Breast epithelium (tissue), 4 donors: ENCODE results near the gene OR1S1. TPM values are rescaled to one million over a fixed set of nuclear protein-coding genes. Genes with fewer than 3 reads are reported as not detected.

Experiments used
- DNase-seq, 2 donors: peaks; one replicate each; pipeline ENCODE4 v3.0.0-alpha.2; 2019; ENCODE audit warnings: low spot score in 2 of 2
- H3K27ac ChIP-seq, 2 donors: fragments of 200-600 bp; sonication (generic) in 1 of 2; one replicate each; pipeline ENCODE4 v1.5.1; 2016 to 2019; ENCODE audit warnings: mild to moderate bottlenecking in 1 of 2
- H3K27me3 ChIP-seq, 2 donors: fragments of 200-600 bp; sonication (generic) in 1 of 2; one replicate each; pipeline versions ENCODE4 v1.5.1 to v1.6.0; 2017 to 2019; ENCODE audit warnings: control low read depth in 1 of 2, mild to moderate bottlenecking in 1 of 2
- H3K36me3 ChIP-seq: fragments of 200-600 bp; one replicate; pipeline ENCODE4 v1.5.1; 2019
- H3K4me1 ChIP-seq, 2 donors: fragments of 200-600 bp; sonication (generic); one replicate each; pipeline ENCODE4 v1.5.1; 2016 to 2019; ENCODE audit warnings: control low read depth in 1 of 2
- H3K4me3 ChIP-seq, 3 donors: fragments of 200-600 bp; sonication (generic); 1 replicate in 2 of 3; 2 replicates in 1 of 3; pipeline ENCODE4 v1.5.1; 2016 to 2019; ENCODE audit warnings: mild to moderate bottlenecking in 3 of 3, moderate library complexity in 2 of 3
- H3K9me3 ChIP-seq, 2 donors: fragments of 200-600 bp; sonication (generic) in 1 of 2; one replicate each; pipeline ENCODE4 v1.5.1; 2016 to 2019; ENCODE audit warnings: control low read depth in 1 of 2
- POLR2A ChIP-seq: fragments of 450-650 bp; IDR thresholded peaks from one replicate; pipeline ENCODE4 v1.6.1; 2016; ENCODE audit warnings: antibody characterized with exemption, mild to moderate bottlenecking, moderate library complexity
- POLR2AphosphoS5 ChIP-seq, 3 donors: sonication (generic); formaldehyde crosslinking; IDR thresholded peaks; one replicate each; pipeline ENCODE4 v1.6.1; 2017; ENCODE audit warnings: antibody characterized with exemption in 3 of 3
- intact Hi-C: fragments of 100-400 bp; cut with DNase I; formaldehyde crosslinking; loops from one replicate; pipeline ENCODE4 v1.15.1; 2023; ENCODE audit warnings: low total_unique reads
- total RNA-seq, 3 donors: library from RNA; depleted of rRNA; stranded (reverse); fragments of >200 nt; gene quantifications; one replicate each; pipeline ENCODE4 v1.1.0, GENCODE V29; 2016
- TF ChIP-seq, protein P1 (sequence below), 3 donors: fragments of 450-650 bp; IDR thresholded peaks; one replicate each; pipeline ENCODE4 v1.5.1; 2016 to 2017; ENCODE audit warnings: antibody characterized with exemption in 3 of 3, mild to moderate bottlenecking in 3 of 3, moderate library complexity in 3 of 3

Gene OR1S1
- total RNA-seq, 3 donors from 2014 or later = not detected

DNA sequence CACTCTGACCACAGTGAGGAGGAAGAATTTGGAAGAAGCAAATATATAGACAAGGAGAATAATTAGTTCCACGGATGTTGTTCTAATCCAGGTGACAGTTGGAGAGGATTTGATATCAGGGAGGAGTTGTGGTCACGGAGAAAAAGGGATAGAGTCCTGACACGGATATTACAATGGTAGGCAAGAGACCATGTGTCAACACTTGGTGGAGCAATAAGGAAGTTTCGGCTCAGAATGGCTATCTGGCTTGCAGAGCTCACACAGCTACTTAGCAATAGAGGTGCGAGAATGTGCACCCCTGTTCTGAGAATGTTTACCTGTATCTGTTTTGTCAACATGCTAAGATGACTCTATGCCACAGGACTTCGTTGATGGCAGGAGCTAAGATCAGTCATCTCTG is 34.1 kb upstream of the OR1S1 start:
- Histone ChIP-seq H3K4me3 (no peak overlapping the region), H3K27ac (no peak overlapping the region), H3K9me3 (no peaks in the 10 kb centered on the region), H3K4me1 (no peaks in the 10 kb centered on the region), H3K27me3 (no peaks in the 10 kb centered on the region), H3K36me3 (no peaks in the 10 kb centered on the region)
- intact Hi-C loops = no loop called here
- DNase-seq = no peak
- TF ChIP-seq, protein P1, sequence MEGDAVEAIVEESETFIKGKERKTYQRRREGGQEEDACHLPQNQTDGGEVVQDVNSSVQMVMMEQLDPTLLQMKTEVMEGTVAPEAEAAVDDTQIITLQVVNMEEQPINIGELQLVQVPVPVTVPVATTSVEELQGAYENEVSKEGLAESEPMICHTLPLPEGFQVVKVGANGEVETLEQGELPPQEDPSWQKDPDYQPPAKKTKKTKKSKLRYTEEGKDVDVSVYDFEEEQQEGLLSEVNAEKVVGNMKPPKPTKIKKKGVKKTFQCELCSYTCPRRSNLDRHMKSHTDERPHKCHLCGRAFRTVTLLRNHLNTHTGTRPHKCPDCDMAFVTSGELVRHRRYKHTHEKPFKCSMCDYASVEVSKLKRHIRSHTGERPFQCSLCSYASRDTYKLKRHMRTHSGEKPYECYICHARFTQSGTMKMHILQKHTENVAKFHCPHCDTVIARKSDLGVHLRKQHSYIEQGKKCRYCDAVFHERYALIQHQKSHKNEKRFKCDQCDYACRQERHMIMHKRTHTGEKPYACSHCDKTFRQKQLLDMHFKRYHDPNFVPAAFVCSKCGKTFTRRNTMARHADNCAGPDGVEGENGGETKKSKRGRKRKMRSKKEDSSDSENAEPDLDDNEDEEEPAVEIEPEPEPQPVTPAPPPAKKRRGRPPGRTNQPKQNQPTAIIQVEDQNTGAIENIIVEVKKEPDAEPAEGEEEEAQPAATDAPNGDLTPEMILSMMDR (IDR thresholded peaks at IDR 0.05) = no peak
- no peak for TF ChIP-seq POLR2AphosphoS5 (IDR thresholded peaks at IDR 0.05)
- no peak for TF ChIP-seq POLR2A

DNA sequence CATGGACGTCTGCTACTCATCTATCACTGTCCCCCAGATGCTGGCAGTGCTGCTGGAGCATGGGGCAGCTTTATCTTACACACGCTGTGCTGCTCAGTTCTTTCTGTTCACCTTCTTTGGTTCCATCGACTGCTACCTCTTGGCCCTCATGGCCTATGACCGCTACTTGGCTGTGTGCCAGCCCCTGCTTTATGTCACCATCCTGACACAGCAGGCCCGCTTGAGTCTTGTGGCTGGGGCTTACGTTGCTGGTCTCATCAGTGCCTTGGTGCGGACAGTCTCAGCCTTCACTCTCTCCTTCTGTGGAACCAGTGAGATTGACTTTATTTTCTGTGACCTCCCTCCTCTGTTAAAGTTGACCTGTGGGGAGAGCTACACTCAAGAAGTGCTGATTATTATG is 32.9 kb upstream of the OR1S1 start:
- H3K27me3 ChIP-seq = no peaks in the 10 kb centered on the region
- no peak overlapping the region for H3K27ac ChIP-seq
- no peak overlapping the region for H3K4me3 ChIP-seq
- no peaks in the 10 kb centered on the region for H3K4me1 ChIP-seq
- no peaks in the 10 kb centered on the region for H3K9me3 ChIP-seq
- H3K36me3 ChIP-seq = no peaks in the 10 kb centered on the region
- TF ChIP-seq, protein P1 (IDR thresholded peaks at IDR 0.05) = no peak
- no peak for TF ChIP-seq POLR2A
- TF ChIP-seq POLR2AphosphoS5 (IDR thresholded peaks at IDR 0.05) = no peak
- intact Hi-C loops = no loop called here
- no peak for DNase-seq

DNA sequence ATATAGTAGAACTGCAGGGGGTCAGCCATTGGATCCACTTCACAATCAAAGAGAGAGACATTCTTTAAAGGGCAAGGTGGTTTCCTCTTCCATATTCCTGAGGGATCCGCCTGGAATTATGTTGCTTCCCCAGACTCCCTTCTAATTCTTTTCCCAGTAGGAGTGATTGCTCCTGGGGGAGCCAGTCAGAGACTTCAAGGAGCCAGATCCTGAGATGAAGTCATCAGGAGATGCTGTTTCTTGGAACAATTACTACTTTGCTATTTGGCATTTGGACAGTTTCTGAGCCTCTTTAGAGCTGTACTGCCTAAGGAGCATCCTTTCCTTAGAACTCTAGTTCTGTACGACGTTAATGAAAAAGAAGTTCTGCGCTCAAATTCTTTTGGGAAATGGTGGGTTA is 25.6 kb upstream of the OR1S1 start:
- Histone ChIP-seq H3K9me3 (no peaks in the 10 kb centered on the region), H3K36me3 (no peaks in the 10 kb centered on the region), H3K27me3 (no peaks in the 10 kb centered on the region), H3K4me3 (no peak overlapping the region), H3K4me1 (no peaks in the 10 kb centered on the region), H3K27ac (no peak overlapping the region)
- no peak for DNase-seq
- intact Hi-C loops = no loop called here
- TF ChIP-seq POLR2AphosphoS5 (IDR thresholded peaks at IDR 0.05) = no peak
- TF ChIP-seq, protein P1 (IDR thresholded peaks at IDR 0.05) = no peak
- no peak for TF ChIP-seq POLR2A

DNA sequence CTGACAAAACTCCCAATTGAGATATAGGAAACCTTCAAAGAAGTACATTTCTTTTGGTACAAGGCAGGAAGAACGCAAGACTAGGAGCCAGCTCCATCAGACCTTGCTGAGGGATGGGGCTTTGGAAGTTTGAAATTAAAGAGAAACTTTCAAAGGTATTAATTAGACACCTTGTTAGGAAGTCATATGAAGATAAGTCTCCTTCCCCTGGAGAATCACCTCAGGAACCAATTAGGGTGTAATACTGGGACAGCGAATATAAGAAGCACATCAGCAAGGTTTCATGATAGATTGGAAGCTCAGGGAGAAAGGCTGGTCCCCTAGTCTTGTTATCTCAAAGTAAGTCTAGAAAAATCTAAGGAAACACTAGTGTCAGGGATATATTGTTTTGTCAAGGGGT is 23.8 kb upstream of the OR1S1 start, which contains the start of gene OR9Q2:
Gene OR9Q2 (plus strand): TSS at position 301 of the 400 bp plus-strand sequence. CDS start 1,421 bp downstream, outside the sequence.
- H3K36me3 ChIP-seq = no peaks in the 10 kb centered on the region
- intact Hi-C loops = no loop called here
- no peak for TF ChIP-seq POLR2A
- no peak for TF ChIP-seq POLR2AphosphoS5 (IDR thresholded peaks at IDR 0.05)
- TF ChIP-seq, protein P1 (IDR thresholded peaks at IDR 0.05) = no peak

DNA sequence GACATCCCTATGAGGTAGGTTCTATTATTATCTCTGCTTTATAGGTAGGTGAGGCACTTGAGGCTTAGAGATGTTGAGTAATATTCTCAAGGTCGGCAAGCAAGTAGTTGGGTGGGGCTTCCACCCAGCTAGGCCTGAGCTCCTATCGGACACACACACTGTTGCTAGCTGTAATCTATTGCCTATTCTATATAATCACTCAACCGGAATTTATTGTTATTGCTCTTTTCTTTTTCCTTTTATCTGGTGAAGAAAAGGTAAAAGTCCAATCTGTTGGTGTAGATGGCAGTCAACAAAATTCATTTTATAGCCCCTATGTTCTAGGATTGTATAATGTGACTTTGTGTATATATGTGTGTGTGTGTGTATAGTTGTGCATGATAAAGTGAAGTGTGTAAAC is 20.3 kb upstream of the OR1S1 start:
- no peaks in the 10 kb centered on the region for H3K27me3 ChIP-seq
- no peak for DNase-seq
- H3K4me1 ChIP-seq = no peaks in the 10 kb centered on the region
- no peaks in the 10 kb centered on the region for H3K36me3 ChIP-seq
- intact Hi-C loops = no loop called here
- no peak overlapping the region for H3K4me3 ChIP-seq
- TF ChIP-seq POLR2AphosphoS5 (IDR thresholded peaks at IDR 0.05) (no peak), POLR2A (no peak)
- TF ChIP-seq, protein P1 (IDR thresholded peaks at IDR 0.05) = no peak
- H3K27ac ChIP-seq = no peak overlapping the region
- H3K9me3 ChIP-seq = no peaks in the 10 kb centered on the region

More for the DNA sequence above, 23.8 kb upstream of the OR1S1 start, which contains the start of gene OR9Q2:
- Histone ChIP-seq H3K4me1 (no peaks in the 10 kb centered on the region), H3K9me3 (no peaks in the 10 kb centered on the region), H3K27me3 (no peaks in the 10 kb centered on the region), H3K27ac (no peak within 1 kb of the TSS), H3K4me3 (no peak within 1 kb of the TSS)
- no peak for DNase-seq
